Measurements from ENCODE around the gene UST.
"Not testable (repeated sequence)": the region's sequence is repeated elsewhere in the genome, so short reads cannot be mapped to it uniquely, and the experiment has no call there.

The UST gene

DNA sequence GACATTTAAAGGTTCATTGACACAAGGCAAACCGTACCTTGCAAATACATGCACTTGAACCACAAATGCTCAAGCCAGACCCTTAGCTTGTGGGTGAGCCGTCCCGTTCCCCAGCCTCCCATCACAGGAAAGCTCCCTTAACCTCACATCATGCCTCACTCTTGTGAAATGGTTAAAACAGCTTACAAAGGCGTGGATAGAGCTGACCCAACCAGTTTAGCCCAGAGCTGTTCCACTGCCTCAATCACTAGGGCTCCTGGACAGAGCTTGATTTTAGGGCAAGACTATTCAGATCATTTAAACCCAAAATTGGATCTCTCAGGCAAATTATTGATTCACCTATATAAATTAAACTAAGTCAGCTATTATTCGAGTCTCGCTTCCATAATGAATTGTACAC, 341.1 kb downstream of the UST start:
- DNase-seq (ENCODE audit: low read depth), result no peak

DNA sequence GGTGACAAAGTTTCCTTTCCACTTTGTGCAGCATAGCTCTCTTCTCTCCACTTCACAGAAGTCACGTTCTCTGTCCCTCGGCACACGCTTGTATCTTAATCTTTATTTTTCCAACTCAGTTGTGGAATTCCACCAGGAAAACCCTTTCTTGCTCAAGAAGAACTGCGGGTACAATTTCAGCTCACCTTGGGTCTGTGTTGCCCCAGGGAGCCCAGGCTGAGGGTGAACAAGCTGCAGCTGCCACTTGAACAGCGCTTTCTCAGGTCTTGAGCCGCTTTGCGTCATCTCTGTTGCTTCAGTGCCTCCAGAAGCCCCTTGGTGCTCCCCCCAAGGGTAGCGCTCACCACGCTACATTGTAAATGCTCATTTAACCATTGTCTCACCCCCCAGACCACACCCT, 341.5 kb downstream of the UST start:
- DNase-seq (ENCODE audit: low read depth), result no peak

DNA sequence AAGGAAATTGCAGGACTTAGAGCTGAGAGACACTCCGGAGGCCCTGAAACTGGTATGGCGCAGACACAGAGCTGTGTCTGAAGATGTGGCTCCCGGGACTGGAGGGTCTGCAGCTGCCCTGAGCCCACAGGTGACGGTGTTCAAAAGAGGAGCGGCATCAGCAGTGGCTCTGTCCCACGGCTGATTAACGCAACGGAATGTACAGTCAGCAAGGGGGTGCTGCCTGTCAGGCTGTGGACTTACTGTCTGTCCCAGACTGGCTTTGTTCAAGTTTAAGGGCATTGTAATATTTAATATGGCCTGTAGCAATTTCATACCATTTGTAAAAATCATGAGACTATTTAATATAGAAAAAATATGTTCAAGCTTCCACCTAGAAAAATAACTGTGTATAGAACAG, 342.7 kb downstream of the UST start:
- DNase-seq (ENCODE audit: low read depth), result no peak

DNA sequence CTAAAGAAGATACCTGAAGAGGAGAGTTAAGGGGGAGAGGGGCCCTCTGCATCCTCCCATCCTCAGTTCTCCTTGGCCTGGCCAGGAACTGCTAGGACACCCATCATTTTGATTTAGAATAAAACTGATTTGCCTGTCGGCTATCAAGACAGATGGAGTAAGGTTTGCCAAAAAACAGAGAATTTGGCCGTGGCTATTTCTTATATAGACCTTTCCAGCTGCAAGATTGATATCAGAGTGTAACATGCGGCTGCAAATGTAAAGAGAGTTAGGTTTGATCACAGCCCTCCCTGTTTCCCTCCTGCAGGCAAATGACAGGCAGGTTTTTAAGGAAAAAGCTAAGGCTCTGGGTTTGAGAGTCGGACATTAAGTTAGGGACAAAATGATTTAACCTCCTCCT, 344.1 kb downstream of the UST start:
- DNase-seq (ENCODE audit: low read depth), result no peak

DNA sequence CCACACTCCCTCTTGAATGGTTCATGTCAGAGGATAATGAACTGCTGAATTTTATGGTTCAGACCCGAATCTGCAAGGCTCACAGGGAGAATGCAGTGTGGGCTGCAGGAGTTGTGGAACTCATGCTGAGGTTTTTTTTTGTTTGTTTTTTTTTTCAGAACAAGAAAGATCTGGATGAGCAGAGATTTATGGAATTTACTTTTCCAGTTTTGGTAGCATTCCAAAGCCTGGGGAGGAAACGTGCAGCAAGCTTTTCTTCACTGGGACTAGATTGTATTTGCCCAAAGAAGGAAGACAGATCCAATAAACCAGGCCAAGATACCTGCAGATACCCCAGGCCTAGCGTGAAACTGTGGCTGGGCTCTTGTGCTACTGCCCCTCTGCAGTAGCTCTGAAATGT, 346.8 kb downstream of the UST start:
- DNase-seq (ENCODE audit: low read depth), result peak; percentile 40

DNA sequence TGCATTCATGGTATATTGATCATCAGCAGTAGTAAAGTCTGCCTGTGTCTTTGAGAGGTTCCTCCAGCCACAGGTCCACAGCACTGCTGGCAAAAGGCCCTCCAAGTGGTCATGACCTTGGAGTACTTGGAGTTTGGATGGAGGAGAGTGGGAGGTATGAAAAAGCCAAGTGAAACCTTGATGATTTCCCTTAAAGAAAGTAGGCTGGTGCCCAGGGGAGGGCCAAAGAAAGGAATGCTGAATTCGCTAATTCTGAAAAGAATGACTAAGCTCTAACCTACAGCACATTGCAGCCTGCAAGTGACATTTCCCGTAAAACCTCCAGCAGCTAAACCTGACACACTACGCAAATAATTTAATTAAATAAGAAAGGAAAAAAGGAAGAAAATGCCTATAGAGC, 347.3 kb downstream of the UST start:
- DNase-seq (ENCODE audit: low read depth), result peak; percentile 45

DNA sequence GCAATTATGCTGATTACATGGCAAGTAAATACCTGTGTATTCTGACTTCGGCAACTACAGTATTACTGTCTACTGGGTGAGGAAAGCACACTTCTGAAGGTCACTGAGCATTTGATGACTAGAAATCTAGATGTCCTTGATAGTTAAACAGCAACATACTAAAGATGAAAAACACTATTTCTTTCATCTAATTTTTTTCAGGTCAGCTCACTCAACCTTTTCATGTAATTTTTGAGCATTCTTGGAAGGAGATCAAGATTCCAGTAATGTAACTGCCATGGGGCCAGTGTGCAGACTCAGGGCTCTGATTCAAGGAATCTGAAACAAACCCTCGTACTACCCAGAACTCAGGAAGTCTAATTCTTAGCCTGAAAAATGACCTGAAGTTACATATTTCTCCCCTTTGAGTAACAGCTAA, 348.1 kb downstream of the UST start:
- no peak for DNase-seq (ENCODE audit: low read depth)

DNA sequence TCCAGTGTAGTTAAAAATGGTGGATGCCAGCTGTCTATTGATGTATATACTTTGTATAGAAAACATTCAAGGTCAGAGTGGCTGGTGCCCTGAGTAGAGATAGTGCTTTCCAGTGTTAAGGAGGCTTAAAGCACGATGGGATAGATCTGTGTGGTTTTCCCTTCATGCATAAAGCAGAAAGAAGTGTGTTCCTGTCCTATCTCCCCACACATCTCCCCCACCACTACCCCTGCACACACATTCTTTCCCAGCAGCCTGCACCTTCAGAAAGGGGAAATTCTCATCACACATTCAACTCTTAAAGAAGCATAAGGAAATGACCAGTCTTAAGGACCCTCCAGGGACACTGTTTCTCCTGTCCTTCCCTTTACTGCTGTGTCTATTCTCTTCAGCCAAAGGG, 349.0 kb downstream of the UST start:
- DNase-seq (ENCODE audit: low read depth), result no peak

DNA sequence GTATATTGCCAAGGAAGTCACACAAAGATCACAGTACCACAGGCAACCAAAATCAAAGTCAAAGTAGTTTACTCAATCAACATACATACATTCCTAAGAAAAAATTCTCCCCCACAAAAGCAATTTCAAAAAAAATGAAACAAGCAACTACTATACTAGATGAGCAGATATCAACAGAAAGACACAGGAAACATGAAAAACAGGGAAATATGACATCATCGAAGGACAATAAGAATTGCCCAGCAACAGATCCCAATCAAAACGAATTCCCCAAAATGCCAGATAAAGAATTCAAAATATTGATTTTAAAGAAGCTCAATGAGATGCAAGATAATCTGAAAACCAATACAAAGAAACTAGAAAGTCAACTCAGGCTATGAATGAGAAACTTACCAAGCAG, 351.0 kb downstream of the UST start:
- DNase-seq (ENCODE audit: low read depth), result no peak

DNA sequence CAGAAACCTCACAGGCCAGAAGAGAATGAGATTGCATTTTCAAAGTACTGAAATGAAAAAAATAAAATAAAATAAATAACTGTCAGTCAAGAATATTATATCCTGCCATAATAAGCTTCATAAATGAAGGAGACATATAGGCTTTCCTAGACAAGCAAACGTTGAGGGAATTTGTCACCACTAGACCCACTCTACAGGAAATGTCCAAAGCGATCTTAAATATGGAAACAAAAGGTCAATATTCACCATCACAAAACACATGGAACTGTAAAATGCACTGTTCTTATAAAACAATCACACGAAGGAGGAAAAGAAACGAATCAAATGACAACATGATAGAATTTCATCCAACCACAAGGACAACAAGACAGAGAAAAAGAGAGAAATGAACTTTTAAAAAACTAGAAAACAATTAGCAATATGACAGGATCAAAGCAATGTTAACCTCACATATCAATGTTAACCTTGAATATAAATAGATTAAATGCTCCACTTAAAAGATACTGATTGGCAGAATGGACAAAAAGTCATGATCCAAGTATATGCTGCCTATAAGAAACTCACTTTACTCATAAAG, 352.0 kb downstream of the UST start:
- no peak for DNase-seq (ENCODE audit: low read depth)

DNA sequence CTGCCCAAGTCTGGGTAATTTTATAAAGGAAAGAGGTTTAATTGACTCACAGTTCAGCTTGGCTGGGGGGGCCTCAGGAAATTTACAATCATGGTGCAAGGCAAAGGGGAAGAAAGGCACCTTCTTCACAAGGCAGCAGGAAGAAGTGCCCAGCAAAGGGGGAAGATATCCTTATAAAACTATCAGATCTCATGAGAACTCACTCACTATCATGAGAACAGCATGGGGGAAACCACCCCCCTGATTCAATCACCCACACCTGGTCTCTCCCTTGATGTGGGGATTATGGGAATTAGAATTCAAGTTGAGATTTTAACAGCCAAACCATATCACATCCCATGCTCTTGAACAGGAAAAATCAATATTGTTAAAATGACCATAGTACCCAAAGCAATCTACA, 355.5 kb downstream of the UST start:
- no peak for DNase-seq (ENCODE audit: low read depth)

DNA sequence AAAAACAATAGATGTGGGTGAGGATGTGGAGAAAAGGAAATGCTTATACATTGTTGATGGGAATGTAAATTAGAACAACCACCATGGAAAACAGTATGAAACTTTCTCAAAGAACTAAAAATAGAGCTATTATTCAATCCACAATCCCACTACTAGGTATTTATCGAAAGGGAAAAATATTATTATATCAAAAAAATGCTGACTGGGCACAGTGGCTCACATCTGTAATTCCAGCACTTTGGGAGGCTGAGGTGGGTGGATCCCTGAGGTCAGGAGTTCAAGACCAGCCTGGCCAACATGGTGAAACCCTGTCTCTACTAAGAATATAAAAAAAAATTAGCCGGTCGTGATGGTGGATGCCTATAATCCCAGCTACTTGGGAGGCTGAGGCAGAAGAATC, 357.1 kb downstream of the UST start:
- DNase-seq (ENCODE audit: low read depth), result not testable (repeated sequence)

DNA sequence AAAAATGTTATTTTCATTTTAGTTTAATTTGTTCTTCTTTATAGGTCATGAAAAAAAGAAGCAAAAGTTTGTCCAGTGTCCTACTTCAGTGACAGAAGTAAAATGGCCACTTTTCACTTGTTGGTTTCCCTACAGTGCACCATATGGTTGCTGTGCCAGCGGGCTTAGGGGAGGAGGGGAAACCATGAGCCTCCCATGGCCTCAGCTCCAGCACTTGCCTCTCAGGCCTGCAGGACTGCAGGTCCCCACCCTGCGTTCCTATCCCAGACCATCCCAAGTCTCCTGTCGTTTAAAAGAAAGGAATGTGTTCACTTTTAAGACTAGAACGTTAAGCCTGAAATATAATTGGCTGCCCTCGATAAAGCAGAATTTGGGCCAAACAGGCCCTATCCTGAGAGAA, 360.7 kb downstream of the UST start:
- DNase-seq (ENCODE audit: low read depth), result no peak

DNA sequence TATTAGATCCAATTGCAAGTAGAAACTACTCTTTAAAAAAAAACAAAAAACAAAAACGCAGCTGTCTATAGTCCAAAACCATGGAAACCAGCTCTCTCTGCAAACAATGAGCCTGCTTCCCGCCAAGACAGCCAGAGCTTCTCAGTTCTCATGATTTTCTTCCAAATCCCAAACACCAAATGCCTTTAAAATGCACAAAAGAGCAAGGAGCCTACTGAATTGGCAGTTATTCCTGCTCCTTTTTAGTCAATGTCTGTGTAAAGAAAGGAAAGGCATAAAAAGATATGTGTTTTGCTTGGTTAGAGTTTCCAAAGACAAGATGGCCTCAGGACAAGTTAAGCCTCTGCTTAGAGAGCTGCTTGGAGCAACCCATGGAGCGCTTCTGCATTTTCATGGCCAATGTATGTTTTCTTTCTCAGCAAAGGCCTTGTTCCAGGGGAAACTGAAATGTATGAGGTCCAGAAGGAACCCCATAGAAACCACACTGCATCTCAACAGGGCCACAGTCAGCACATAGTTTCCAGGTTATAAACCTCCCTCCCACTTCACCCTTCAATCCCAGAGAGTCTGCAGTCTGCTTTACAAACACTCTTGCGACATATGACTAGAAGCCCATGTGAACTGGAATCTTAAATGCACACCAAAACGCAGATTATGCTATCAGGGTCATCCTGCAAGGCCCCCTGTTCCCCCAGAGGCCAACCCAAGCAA, 361.4 kb downstream of the UST start:
- DNase-seq (ENCODE audit: low read depth), result no peak

DNA sequence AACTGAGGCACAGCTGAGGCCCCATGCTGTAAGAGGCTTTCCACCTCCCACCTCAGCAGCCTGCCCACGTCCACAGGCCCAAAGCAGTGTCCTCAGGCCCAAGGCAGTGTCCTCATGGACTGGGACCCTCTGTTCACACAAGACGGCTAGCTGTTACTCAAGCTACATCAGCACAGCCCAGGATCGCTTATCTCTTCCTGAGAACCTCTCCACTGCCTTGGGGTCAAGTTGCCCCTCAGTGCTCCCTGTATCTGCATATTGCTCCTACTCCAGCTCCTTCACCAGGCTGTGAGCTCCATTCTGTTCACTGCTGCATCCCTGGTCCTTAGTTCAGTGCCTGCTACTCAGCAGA, 361.9 kb downstream of the UST start:
- DNase-seq (ENCODE audit: low read depth), result no peak

DNA sequence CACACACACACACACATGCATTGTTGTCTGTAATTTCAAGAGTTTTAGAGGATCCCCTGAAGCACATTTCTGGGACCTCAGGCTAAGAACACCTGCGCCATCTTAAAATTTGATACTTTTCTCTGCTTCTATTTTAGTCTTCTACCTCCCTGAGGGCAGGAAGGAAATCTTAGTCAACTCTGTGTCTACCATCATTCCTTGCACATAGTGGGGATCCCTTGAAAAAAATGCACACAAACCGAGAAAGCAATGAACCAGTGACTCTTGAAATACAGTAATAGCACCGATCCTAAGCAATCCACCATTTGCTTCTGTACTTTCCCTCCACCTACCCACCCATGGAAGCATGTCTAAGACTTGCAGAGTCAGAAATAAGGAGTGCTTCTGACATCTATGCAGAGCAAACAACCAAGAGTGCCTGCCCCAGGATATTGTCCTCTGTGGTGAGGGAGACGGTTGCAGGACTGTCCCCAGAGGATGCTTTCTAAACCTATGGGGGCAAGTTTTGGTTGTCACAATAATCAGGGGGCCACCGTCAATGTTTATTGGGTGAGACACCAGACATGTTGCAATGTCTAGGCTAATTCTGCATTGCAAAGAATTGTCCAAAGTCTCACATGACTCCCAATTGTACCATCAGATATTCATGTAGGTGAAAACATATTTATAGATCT, 362.7 kb downstream of the UST start:
- DNase-seq (ENCODE audit: low read depth), result no peak

DNA sequence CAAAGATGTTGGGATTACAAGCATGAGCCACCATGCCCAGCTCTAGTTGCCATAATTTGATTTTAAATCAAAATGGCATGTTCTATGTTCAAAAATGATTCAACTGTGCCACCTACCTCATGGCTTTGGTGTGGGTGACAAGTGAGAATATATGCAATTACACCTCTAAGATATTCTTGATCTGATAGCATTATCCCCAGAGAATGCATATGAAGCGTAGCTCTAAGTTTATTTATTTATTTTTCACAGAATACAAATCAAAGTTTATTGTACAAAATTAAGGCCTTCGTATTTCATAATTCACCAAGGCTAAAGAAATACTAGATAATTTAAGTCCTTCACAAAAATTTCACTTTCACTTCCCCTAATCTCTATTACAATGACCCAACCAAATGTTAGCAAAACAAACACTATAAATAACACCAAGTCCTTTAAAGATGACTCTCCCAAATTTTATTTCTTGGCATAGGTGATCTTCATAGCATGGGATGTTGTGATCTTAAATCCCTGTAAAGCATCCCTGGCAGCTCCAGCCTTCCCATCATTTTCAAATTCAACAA, 364.8 kb downstream of the UST start:
- DNase-seq (ENCODE audit: low read depth), result no peak

DNA sequence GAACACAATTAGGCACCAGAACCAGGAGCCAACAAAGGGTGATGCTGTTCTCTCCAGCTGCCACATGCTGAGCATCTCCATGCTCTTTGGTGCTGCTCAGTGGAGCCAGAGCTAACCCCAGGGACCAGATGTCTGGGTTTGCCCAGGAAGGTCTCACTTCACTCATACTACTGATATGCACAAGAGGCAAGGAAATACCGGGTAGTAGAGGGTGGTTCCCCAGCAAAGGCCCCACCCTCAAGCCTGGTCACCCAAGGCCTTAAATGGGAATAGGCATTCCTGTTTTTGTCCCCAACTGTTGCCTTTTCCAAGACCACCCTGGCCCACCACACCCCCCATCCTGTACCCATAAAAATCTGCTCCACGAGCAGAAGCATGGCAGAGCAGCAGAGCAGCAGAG, 366.1 kb downstream of the UST start:
- no peak for DNase-seq (ENCODE audit: low read depth)

DNA sequence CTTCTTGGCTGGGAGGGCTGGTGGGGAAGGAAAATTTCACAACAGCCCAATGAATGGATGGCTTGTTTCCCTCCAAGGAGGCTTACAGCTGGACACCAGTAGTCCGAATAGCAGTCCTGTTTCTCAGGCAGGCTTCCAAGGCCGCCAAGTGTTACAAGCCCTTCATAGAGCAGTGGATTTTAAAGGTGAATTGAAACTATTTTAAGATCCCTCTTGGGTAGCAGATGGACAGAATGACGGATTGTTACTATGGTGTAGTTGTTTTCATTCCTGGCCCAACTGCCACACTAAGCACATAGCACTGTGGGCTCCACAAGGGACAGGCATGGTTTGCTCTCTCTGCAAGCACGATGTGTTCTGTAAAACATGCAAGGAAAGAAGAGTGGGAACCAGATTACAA, 367.3 kb downstream of the UST start:
- no peak for DNase-seq (ENCODE audit: low read depth)

DNA sequence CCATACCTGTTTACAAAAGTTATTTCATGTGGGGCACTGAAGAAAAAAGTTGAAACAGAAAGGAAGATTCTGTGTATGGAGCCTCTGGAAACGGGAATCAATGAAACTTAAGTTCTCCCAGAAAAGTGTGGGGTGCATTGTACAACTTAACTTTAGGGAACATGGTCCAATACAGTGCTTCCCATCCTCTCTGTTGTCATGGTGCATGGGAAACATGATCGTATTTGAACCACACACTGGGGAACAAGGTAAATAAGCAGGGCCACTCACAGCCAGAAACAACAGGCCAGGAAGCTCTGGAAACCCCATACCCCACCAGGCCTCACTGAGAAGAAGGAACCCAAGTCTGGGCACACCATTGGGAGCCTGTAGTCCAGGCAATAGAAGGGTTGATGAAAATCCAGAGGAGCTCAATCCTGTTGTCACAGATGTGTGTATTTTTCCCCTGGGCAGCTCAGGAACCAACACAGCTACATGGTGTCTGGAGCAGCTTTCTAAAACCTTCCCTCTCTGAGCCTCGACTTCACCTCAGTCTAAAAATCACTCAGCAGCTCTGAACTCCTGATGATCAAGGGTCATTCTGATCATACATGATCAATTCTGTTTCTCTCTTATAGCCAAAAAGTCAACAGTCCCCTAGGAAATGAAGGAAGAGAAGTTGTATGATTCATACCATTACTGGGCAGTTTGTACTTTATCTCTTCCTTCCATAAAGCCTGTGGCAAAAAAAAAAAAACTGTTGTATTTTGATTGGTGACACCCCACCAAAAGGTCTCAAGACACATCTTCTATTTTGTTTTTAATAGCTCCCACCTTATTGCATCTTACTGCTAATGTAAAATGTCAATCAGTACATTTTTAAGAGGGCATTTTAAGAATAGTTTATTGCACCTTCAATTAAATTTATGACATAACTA, 372.2 kb downstream of the UST start:
- peak; percentile 7 for DNase-seq (ENCODE audit: low read depth)

DNA sequence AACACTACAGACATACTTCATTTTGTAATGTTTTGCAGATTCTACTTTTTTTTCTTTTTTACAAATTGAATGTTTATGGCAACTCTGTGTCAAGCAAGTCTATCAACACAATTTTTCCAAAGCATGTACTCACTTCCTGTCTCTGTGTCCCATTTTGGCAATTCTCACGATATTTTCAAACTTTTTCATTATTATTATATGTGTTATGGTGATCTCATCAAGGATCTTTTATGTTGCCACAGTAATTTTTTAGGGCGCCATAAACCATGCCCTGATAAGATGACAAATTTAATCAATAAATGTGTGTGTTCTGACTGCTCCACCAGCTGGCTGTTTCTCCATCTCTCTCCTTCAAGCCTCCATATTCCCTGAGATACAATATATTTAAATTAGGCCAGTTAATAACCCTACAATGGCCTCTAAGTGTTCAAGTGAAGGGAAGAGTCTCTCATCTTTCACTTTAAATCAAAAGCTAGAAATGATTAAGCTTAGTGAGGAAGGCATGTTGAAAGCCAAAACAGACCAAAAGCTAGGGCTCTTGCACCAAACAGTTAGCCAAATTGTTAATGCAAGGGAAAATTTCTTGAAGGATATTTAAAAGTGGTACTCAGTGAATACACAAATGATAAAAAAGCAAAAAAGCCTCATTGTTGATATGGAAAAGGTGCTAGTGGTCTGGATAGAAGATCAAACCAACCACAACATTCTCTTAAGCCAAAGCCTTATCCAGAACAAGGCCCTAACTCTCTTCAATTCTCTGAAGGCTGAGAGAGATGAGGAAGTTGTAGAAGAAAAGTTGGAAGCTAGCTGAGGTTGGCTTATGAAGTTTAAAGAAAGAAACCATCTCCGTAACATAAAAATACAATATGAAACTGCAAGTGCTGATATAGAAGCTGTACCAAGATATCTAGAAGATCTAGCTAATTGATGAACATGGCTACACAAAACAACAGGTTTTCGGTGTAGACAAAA, 376.3 kb downstream of the UST start:
- no peak for DNase-seq (ENCODE audit: low read depth)
